ENCODE data around the gene GRK5. TPM values are rescaled to one million over a fixed set of nuclear protein-coding genes. Genes with fewer than 3 reads are reported as not detected.

Gene GRK5
- total RNA-seq, 1 donor: 16.0 TPM

GRCh38 chr10:119248681-119249080 is 41.3 kb downstream of the GRK5 start:
- TF ChIP-seq, protein P1, sequence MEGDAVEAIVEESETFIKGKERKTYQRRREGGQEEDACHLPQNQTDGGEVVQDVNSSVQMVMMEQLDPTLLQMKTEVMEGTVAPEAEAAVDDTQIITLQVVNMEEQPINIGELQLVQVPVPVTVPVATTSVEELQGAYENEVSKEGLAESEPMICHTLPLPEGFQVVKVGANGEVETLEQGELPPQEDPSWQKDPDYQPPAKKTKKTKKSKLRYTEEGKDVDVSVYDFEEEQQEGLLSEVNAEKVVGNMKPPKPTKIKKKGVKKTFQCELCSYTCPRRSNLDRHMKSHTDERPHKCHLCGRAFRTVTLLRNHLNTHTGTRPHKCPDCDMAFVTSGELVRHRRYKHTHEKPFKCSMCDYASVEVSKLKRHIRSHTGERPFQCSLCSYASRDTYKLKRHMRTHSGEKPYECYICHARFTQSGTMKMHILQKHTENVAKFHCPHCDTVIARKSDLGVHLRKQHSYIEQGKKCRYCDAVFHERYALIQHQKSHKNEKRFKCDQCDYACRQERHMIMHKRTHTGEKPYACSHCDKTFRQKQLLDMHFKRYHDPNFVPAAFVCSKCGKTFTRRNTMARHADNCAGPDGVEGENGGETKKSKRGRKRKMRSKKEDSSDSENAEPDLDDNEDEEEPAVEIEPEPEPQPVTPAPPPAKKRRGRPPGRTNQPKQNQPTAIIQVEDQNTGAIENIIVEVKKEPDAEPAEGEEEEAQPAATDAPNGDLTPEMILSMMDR (IDR thresholded peaks at IDR 0.05; ENCODE audit: insufficient read depth, low read depth, low read length): no peak
- no peak overlapping the region for H3K4me3 ChIP-seq (ENCODE audit: low read depth, low read length)
- DNase-seq (ENCODE audit: low read depth): peak; percentile 81

DNA sequence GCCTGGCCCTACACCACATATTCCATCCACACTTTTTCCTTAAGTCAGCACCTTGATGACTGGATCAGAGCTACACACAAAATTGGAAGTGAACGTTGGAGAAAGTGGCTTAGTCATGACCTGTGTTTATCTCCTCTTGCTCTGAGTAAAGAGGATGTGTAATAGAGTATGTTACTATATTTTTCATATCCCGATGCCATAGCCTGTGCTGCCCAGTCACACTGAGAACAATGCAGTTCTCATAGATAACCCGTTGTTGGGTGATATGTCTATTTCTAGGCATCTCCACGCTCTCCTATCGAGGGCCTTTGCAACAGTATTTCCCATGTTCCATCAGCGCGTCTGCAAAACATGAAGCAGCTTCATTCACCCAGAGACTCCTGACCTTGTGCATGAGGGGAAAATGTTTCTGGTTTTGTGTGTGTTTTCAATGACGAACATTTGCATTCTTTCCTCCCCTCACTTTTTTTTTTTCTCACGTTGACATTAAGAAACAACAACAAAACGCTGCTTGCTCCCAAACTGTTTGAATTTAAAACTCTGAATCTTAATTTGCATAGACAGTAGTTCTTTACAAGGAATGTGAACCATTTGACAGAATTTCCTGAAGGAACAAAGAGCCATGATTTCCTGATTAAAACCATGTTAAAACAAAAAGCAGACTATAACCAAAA is 43.4 kb downstream of the GRK5 start:
- TF ChIP-seq, protein P1 (IDR thresholded peaks at IDR 0.05; ENCODE audit: insufficient read depth, low read depth, low read length): no peak
- DNase-seq (ENCODE audit: low read depth): peak; percentile 93
- no peak overlapping the region for H3K4me3 ChIP-seq (ENCODE audit: low read depth, low read length)

DNA sequence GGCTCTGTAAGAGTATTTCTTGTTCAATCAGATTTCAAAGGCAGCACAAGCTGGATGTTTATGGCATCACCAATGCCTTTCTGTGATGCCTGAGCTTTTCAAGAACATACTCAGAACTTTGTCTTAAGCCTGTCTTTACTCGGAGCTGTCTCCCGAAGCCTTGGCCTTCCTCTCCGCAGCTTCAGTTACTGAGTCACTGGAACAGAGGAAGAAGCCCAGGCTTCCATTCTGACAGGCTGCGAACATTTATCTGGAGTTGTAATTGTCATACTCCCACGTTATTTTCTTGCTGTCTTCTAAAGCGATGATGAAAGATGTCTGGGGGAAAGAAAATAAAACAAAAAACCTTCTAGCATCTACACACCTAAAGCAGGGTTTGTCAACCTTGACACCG is 43.9 kb downstream of the GRK5 start:
- TF ChIP-seq, protein P1 (IDR thresholded peaks at IDR 0.05; ENCODE audit: insufficient read depth, low read depth, low read length): no peak
- no peak overlapping the region for H3K4me3 ChIP-seq (ENCODE audit: low read depth, low read length)
- peak; percentile 95 for DNase-seq (ENCODE audit: low read depth)

DNA sequence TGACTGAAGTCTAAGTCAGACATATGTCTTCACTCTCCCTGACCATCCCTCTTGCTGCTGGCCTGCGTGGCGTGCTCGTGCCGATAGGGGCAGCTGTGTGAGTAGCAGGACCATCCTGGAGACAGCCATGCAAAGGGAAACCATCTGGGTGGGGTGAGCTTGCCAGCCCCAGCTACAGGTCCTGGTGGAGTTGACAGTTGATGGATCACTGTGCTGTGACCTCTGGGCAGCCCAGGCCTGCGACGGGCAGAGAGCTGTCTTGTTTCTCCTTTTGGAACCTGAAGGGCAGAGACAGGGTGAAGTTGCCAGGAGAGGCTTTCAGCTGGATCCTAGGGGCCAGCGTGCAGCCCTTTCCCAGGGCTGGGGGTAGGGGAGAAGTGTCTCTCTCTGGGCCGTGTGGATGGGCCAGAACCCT is 44.7 kb downstream of the GRK5 start:
- H3K4me3 ChIP-seq (ENCODE audit: low read depth, low read length): no peak overlapping the region
- peak; percentile 74 for DNase-seq (ENCODE audit: low read depth)
- TF ChIP-seq, protein P1 (IDR thresholded peaks at IDR 0.05; ENCODE audit: insufficient read depth, low read depth, low read length): peak; percentile 49

DNA sequence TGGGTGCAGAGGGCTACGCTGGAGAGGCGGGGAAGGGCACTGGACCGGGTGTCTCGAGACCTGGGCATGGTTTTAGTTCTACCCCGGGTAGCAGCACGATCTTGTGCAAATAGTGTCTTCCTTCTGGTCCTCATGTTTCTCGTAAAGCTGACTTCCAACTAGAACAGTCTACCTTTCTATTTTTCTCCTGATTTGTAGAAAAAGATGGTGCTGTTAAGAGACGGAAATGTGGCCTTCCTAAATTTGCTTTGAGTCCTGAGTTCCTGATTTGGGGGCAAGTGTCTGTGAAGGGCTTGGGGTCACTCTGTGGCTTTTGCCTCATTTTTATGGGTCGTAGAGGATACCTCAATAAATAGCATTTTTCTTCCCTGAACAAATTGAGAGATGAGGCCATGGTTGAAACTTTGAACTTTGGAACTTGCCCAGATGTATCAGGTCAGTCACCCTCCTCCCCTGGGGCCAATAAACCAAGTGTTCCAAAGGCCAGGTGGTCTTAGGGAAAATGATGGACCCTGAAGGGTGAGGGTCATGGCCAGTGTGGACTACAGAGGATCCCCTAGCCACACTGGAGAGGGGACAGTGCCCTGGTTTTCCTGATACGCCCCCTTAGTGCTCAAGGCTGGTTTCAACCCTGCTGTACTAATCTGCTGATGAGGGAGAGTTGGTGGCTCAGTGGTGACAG is 45.2 kb downstream of the GRK5 start:
- no peak overlapping the region for H3K4me3 ChIP-seq (ENCODE audit: low read depth, low read length)
- DNase-seq (ENCODE audit: low read depth): no peak
- TF ChIP-seq, protein P1 (IDR thresholded peaks at IDR 0.05; ENCODE audit: insufficient read depth, low read depth, low read length): no peak

DNA sequence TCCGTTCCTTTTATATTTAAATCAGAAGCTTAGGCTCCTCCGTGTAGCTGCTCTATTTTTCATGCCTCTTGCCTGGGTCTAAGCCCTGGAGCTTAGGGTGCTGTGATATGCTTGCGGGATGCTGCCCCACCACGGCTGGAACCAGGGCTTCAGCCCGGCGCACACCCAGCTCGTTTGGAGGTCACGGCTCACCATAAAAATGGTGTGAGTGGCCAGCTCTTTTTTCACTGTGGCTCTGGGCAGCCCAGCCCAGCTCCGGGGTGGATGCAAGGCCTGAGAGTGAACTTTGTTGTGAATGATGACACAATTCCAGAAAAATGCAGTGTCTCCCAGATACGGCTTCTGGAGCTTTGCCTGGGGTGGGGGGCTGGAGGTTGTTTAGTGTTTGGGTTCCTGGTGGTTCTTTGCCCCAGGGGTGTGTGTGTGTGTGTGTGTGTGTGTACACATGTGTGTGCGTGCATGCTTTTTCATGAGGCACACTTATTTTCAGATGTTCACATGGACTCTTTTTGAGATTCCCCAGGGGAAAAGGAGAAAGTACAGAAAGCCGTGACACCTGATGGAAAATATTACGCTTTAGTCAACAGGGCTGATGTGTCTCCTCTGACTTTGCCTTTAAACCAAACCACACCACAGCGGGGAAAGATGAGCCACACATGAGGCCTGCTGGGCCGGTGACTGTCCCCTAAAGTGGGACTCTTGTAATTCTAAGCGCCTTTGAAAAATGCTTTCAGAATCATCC is 46.2 kb downstream of the GRK5 start:
- no peak overlapping the region for H3K4me3 ChIP-seq (ENCODE audit: low read depth, low read length)
- DNase-seq (ENCODE audit: low read depth): peak; percentile 99
- TF ChIP-seq, protein P1 (IDR thresholded peaks at IDR 0.05; ENCODE audit: insufficient read depth, low read depth, low read length): peak; percentile 33

Data from fibroblast of villous mesenchyme (primary cell).